RPMI7951 (cell line): Measurements from ENCODE around the gene GPN3. TPM values are rescaled to one million over a fixed set of nuclear protein-coding genes. Genes with fewer than 3 reads are reported as not detected.
A peak's percentile ranks its signal among the peaks of the same experiment; 100 is the strongest.
"Not testable (repeated sequence)": the region's sequence is repeated elsewhere in the genome, so short reads cannot be mapped to it uniquely, and the experiment has no call there.

Experiments
- DNase-seq: peaks from one replicate; pipeline ENCODE4 v3.0.0-alpha.2; 2012; ENCODE audit warnings: low read depth
- total RNA-seq: library from RNA; depleted of rRNA; stranded (reverse); fragments of >200 nt; shearing (Covaris generic); gene quantifications from 2 replicates; pipeline ENCODE4 v1.2.3, GENCODE V29; 2014; rRNA removed

The GPN3 gene
- total RNA-seq = 31.2 and 51.1 TPM in 2 replicates

- DNase-seq = peak; percentile 97
Measured at GRCh38 chr12:110468214-110469048, at the start of gene GPN3, which contains the start of gene FAM216A. Gene GPN3, minus strand, starts transcription at chr12:110468257. Its CDS starts 54 bp downstream, at chr12:110468203. Gene FAM216A, plus strand, starts transcription at chr12:110468845. Its CDS starts 31 bp downstream, at chr12:110468876.

GRCh38 chr12:110516995-110517394, 48.9 kb upstream of the GPN3 start:
- DNase-seq = no peak

GRCh38 chr12:110514363-110514762, 46.3 kb upstream of the GPN3 start:
- DNase-seq = no peak

GRCh38 chr12:110513842-110514241, 45.8 kb upstream of the GPN3 start:
- DNase-seq = no peak

GRCh38 chr12:110508071-110508586, 40.1 kb upstream of the GPN3 start:
- no peak for DNase-seq

- DNase-seq = no peak
Measured at GRCh38 chr12:110505332-110505731, 37.3 kb upstream of the GPN3 start.

- no peak for DNase-seq
Measured at GRCh38 chr12:110503432-110503831, 35.4 kb upstream of the GPN3 start.

GRCh38 chr12:110501752-110502738, 34.0 kb upstream of the GPN3 start, which contains the start of the genes RAD9B and VPS29:
Gene RAD9B, plus strand, starts transcription at chr12:110502331. Its CDS starts 7 bp downstream, at chr12:110502338.
Gene VPS29, minus strand, starts transcription at chr12:110502111. Its CDS starts 60 bp downstream, at chr12:110502051.
- peak; percentile 98 for DNase-seq

- peak; percentile 54 for DNase-seq
Measured at GRCh38 chr12:110501399-110501751, 33.3 kb upstream of the GPN3 start.

- peak; percentile 30 for DNase-seq
Measured at GRCh38 chr12:110498984-110499706, 31.1 kb upstream of the GPN3 start.

- no peak for DNase-seq
Measured at GRCh38 chr12:110475426-110475825, 7.4 kb upstream of the GPN3 start.

- DNase-seq = no peak
Measured at GRCh38 chr12:110467847-110468213, 227 bp downstream of the GPN3 start.

- DNase-seq = no peak
Measured at GRCh38 chr12:110466791-110467190, 1.3 kb downstream of the GPN3 start.

GRCh38 chr12:110465765-110466164, 2.3 kb downstream of the GPN3 start:
- not testable (repeated sequence) for DNase-seq

- no peak for DNase-seq
Measured at GRCh38 chr12:110465024-110465423, 3.0 kb downstream of the GPN3 start.

GRCh38 chr12:110461189-110461588, 6.9 kb downstream of the GPN3 start:
- DNase-seq = not testable (repeated sequence)

GRCh38 chr12:110458756-110459155, 9.3 kb downstream of the GPN3 start:
- no peak for DNase-seq

GRCh38 chr12:110453569-110454296, 14.3 kb downstream of the GPN3 start:
- no peak for DNase-seq

- no peak for DNase-seq
Measured at GRCh38 chr12:110451263-110451662, 16.8 kb downstream of the GPN3 start.

- peak; percentile 91 for DNase-seq
Measured at GRCh38 chr12:110449799-110450497, 18.1 kb downstream of the GPN3 start, which contains the start of gene ARPC3. Gene ARPC3, minus strand, starts transcription at chr12:110450337. Its CDS starts 77 bp downstream, at chr12:110450260.
